ENCODE data around the gene RGPD8.
"Not testable (repeated sequence)": the region's sequence is repeated elsewhere in the genome, so short reads cannot be mapped to it uniquely, and the experiment has no call there.

Gene RGPD8

GRCh38 chr2:112454586-112454985 lies 21.1 kb upstream of the RGPD8 start:
- DNase-seq (ENCODE audit: insufficient read length, low spot score), result no peak
- no peak for TF ChIP-seq POLR2A (IDR thresholded peaks at IDR 0.05; ENCODE audit: low read depth, low read length)
- no peak for FAIRE-seq

GRCh38 chr2:112451317-112451716 lies 17.9 kb upstream of the RGPD8 start:
- no peak for DNase-seq (ENCODE audit: insufficient read length, low spot score)
- TF ChIP-seq POLR2A (IDR thresholded peaks at IDR 0.05; ENCODE audit: low read depth, low read length), result no peak
- no peak for FAIRE-seq

- FAIRE-seq (no peak), DNase-seq (ENCODE audit: insufficient read length, low spot score) (no peak)
- TF ChIP-seq POLR2A (IDR thresholded peaks at IDR 0.05; ENCODE audit: low read depth, low read length), result no peak
Measured at GRCh38 chr2:112449854-112450253, 16.4 kb upstream of the RGPD8 start.

- FAIRE-seq; DNase-seq (ENCODE audit: insufficient read length, low spot score): not testable (repeated sequence)
Measured at GRCh38 chr2:112444256-112444655, 10.8 kb upstream of the RGPD8 start.

GRCh38 chr2:112438603-112439261 lies 5.3 kb upstream of the RGPD8 start:
- DNase-seq (ENCODE audit: insufficient read length, low spot score); FAIRE-seq: not testable (repeated sequence)

- not testable (repeated sequence) for FAIRE-seq; DNase-seq (ENCODE audit: insufficient read length, low spot score)
Measured at GRCh38 chr2:112437405-112437831, 4.0 kb upstream of the RGPD8 start.

- not testable (repeated sequence) for FAIRE-seq; DNase-seq (ENCODE audit: insufficient read length, low spot score)
Measured at GRCh38 chr2:112436993-112437392, 3.5 kb upstream of the RGPD8 start.

GRCh38 chr2:112435716-112436431 lies 2.4 kb upstream of the RGPD8 start:
- not testable (repeated sequence) for DNase-seq (ENCODE audit: insufficient read length, low spot score); FAIRE-seq

GRCh38 chr2:112434890-112435715 lies 1.7 kb upstream of the RGPD8 start:
- not testable (repeated sequence) for FAIRE-seq; DNase-seq (ENCODE audit: insufficient read length, low spot score)

GRCh38 chr2:112433932-112434730 lies 686 bp upstream of the RGPD8 start:
- DNase-seq (ENCODE audit: insufficient read length, low spot score) (no peak), FAIRE-seq (no peak)
- no peak for TF ChIP-seq POLR2A (IDR thresholded peaks at IDR 0.05; ENCODE audit: low read depth, low read length)

GRCh38 chr2:112432735-112433479 lies 538 bp downstream of the RGPD8 start:
- FAIRE-seq; DNase-seq (ENCODE audit: insufficient read length, low spot score): not testable (repeated sequence)

- FAIRE-seq; DNase-seq (ENCODE audit: insufficient read length, low spot score): not testable (repeated sequence)
Measured at GRCh38 chr2:112432390-112432734, 1.1 kb downstream of the RGPD8 start.

- not testable (repeated sequence) for FAIRE-seq; DNase-seq (ENCODE audit: insufficient read length, low spot score)
Measured at GRCh38 chr2:112431587-112432295, 1.7 kb downstream of the RGPD8 start.

GRCh38 chr2:112424553-112424952 lies 8.9 kb downstream of the RGPD8 start:
- FAIRE-seq; DNase-seq (ENCODE audit: insufficient read length, low spot score): not testable (repeated sequence)

GRCh38 chr2:112416860-112417259 lies 16.6 kb downstream of the RGPD8 start:
- DNase-seq (ENCODE audit: insufficient read length, low spot score); FAIRE-seq: not testable (repeated sequence)

GRCh38 chr2:112360055-112360454 lies 73.4 kb downstream of the RGPD8 start:
- not testable (repeated sequence) for DNase-seq (ENCODE audit: insufficient read length, low spot score); FAIRE-seq

- not testable (repeated sequence) for DNase-seq (ENCODE audit: insufficient read length, low spot score); FAIRE-seq
Measured at GRCh38 chr2:112354335-112354734, 79.1 kb downstream of the RGPD8 start.

All from H54 (cell line).